A549 (cell line): ENCODE data around the gene CXCL5. TPM values are rescaled to one million over a fixed set of nuclear protein-coding genes. Genes with fewer than 3 reads are reported as not detected.
A peak's percentile ranks its signal among the peaks of the same experiment; 100 is the strongest.

Experiments
- ATAC-seq, 2 experiments: fragments of 200-7000 bp in 1 of 2; fragments of >200 bp in 1 of 2; cut with Nextera tagmentation in 1 of 2; cut with Tn5 transposase in 1 of 2; 3 replicates each; pipeline versions ENCODE4 v1.8.0 to v1.9.1; 2018 to 2020; ENCODE audit warnings: mild to moderate bottlenecking in 1 of 2, moderate library complexity in 1 of 2
- CTCF ChIA-PET: fragments of 300-600 bp; sonication (Branson Sonifier 250); formaldehyde crosslinking; extraction: SDS; loops from one replicate; lab custom pipeline; 2021; ENCODE audit warnings: antibody characterized with exemption, inconsistent platforms; lab: Yijun Ruan, JAX
- POLR2A ChIA-PET: fragments of 350-600 bp; formaldehyde crosslinking; extraction: SDS; loops from one replicate; lab custom pipeline; 2021; ENCODE audit warnings: antibody characterized with exemption, inconsistent platforms; lab: Yijun Ruan, JAX
- DNase-seq, 2 experiments: peaks; one replicate each; pipeline versions ENCODE4 v3.0.0 to v3.0.0-alpha.2; 2011 to 2016; ENCODE audit warnings: low read depth in 1 of 2, low spot score in 1 of 2
- FAIRE-seq: peaks from 2 replicates; lab custom pipeline; 2011; peaks lifted over from hg19 to GRCh38; lab: Jason Lieb, UNC
- H3K27ac ChIP-seq, 2 experiments: fragments of >200 bp; sonication (Bioruptor Twin); formaldehyde crosslinking; 3 replicates each; pipeline ENCODE4 v1.5.1; 2016 to 2017
- H3K4me1 ChIP-seq: fragments of >200 bp; sonication (Bioruptor Twin); formaldehyde crosslinking; 3 replicates; pipeline ENCODE4 v1.6.1; 2016
- H3K4me2 ChIP-seq: fragments of >200 bp; sonication (Bioruptor Twin); formaldehyde crosslinking; 3 replicates; pipeline ENCODE4 v1.6.1; 2016
- H3K4me3 ChIP-seq: fragments of >200 bp; sonication (Bioruptor Twin); formaldehyde crosslinking; 3 replicates; pipeline ENCODE4 v1.5.1; 2016
- H3K9me3 ChIP-seq: fragments of >200 bp; sonication (Bioruptor Twin); formaldehyde crosslinking; 3 replicates; pipeline ENCODE4 v1.6.1; 2016
- ATOH8 ChIP-seq: fragments of 250-450 bp; sonication (Bioruptor Pico); IDR thresholded peaks from 2 replicates; pipeline ENCODE4 v1.5.0; 2020; ENCODE audit warnings: low read depth, mild to moderate bottlenecking, moderate library complexity
- BHLHE40 ChIP-seq: IDR thresholded peaks from 2 replicates; pipeline ENCODE4 v1.6.1; 2012; ENCODE audit warnings: low read depth, low read length, inconsistent platforms
- CEBPB ChIP-seq, 2 experiments: fragments of >200 bp in 1 of 2; sonication (Bioruptor Twin) in 1 of 2; formaldehyde crosslinking in 1 of 2; IDR thresholded peaks; 2 replicates each; pipeline ENCODE4 v1.6.1; 2012 to 2016
- CTCF ChIP-seq: fragments of >200 bp; sonication (Bioruptor Twin); formaldehyde crosslinking; IDR thresholded peaks from 3 replicates; pipeline ENCODE4 v1.5.1; 2016
- ELK1 ChIP-seq: fragments of 150-350 bp; IDR thresholded peaks from 2 replicates; pipeline ENCODE4 v1.6.1; 2014; ENCODE audit warnings: low read depth, mild to moderate bottlenecking, low read length
- EP300 ChIP-seq, 2 experiments: fragments of >200 bp; sonication (Bioruptor Twin); formaldehyde crosslinking; IDR thresholded peaks; 2 replicates in 1 of 2; 3 replicates in 1 of 2; pipeline ENCODE4 v1.6.1; 2016 to 2017
- FOSL2 ChIP-seq, 2 experiments: fragments of 450-650 bp in 1 of 2; fragments of >200 bp in 1 of 2; sonication (Bioruptor Twin) in 1 of 2; formaldehyde crosslinking; IDR thresholded peaks; 2 replicates each; pipeline versions ENCODE4 v1.5.0 to v1.6.1; 2016 to 2020; ENCODE audit warnings: mild to moderate bottlenecking in 1 of 2, moderate library complexity in 1 of 2
- GATA3 ChIP-seq: IDR thresholded peaks from 2 replicates; pipeline ENCODE4 v1.6.1; 2012; ENCODE audit warnings: borderline replicate concordance
- JUNB ChIP-seq: fragments of >200 bp; sonication (Bioruptor Twin); formaldehyde crosslinking; IDR thresholded peaks from 2 replicates; pipeline ENCODE4 v1.6.1; 2016
- KDM5A ChIP-seq: fragments of 200-600 bp; sonication (generic); IDR thresholded peaks from 2 replicates; pipeline ENCODE4 v1.6.1; 2016; ENCODE audit warnings: antibody characterized with exemption, mild to moderate bottlenecking
- MAFK ChIP-seq: fragments of 450-650 bp; IDR thresholded peaks from 2 replicates; pipeline ENCODE4 v1.6.1; 2014; ENCODE audit not compliant: partially characterized antibody
- MAZ ChIP-seq: fragments of 150-350 bp; IDR thresholded peaks from 2 replicates; pipeline ENCODE4 v1.6.1; 2014; ENCODE audit warnings: antibody characterized with exemption, low read depth, low read length, borderline replicate concordance
- NR3C1 ChIP-seq: fragments of >200 bp; sonication (Bioruptor Twin); formaldehyde crosslinking; IDR thresholded peaks from 3 replicates; pipeline ENCODE4 v1.6.1; 2017
- POLR2A ChIP-seq: IDR thresholded peaks from 2 replicates; pipeline ENCODE4 v1.6.1; 2012; ENCODE audit warnings: mild to moderate bottlenecking, low read length
- POLR2AphosphoS2 ChIP-seq: conservative IDR thresholded peaks from 2 replicates; pipeline ENCODE4 v1.6.1; 2012; ENCODE audit warnings: low read length, improper control_type of control experiment, inconsistent platforms
- RARB ChIP-seq: fragments of 250-450 bp; sonication (Bioruptor Pico); IDR thresholded peaks from 2 replicates; pipeline ENCODE4 v1.8.0; 2021; ENCODE audit warnings: mild to moderate bottlenecking, moderate library complexity
- REST ChIP-seq: fragments of 200-600 bp; sonication (generic); IDR thresholded peaks from 2 replicates; pipeline ENCODE4 v1.6.1; 2016; ENCODE audit warnings: antibody characterized with exemption, mild to moderate bottlenecking, moderate library complexity
- SREBF2 ChIP-seq: fragments of 450-650 bp; IDR thresholded peaks from 2 replicates; pipeline ENCODE4 v1.6.1; 2014; ENCODE audit warnings: mild to moderate bottlenecking, moderate library complexity
- TFCP2L1 ChIP-seq: fragments of 250-450 bp; sonication (Bioruptor Pico); IDR thresholded peaks from 2 replicates; pipeline ENCODE4 v1.5.0; 2021; ENCODE audit warnings: mild to moderate bottlenecking
- ZC3H11A ChIP-seq: fragments of 450-650 bp; IDR thresholded peaks from 2 replicates; pipeline ENCODE4 v1.6.1; 2014; ENCODE audit warnings: antibody characterized with exemption, mild to moderate bottlenecking
- ZNF302 ChIP-seq: fragments of 250-450 bp; sonication (Bioruptor Pico); IDR thresholded peaks from 2 replicates; pipeline ENCODE4 v1.9.0; 2021; ENCODE audit warnings: inconsistent platforms, mild to moderate bottlenecking, moderate library complexity
- ZSCAN20 ChIP-seq: fragments of 250-450 bp; sonication (Bioruptor Pico); IDR thresholded peaks from 2 replicates; pipeline ENCODE4 v1.8.0; 2022; ENCODE audit warnings: mild to moderate bottlenecking, moderate library complexity
- WGBS: methylation state at CpG from one replicate; pipeline ENCODE4 v1.1.6; 2017; ENCODE audit errors: missing lambda C conversion rate; 5-methylcytosine and 5-hydroxymethylcytosine counted together
- polyA plus RNA-seq, 4 experiments: library from polyadenylated mRNA; depleted of rRNA in 3 of 4; stranded (reverse); fragments of >200 nt; fragmentation: RNase III in 1 of 4; extraction: RNeasy Plus Mini Kit Qiagen cat#74134 plus additional on column Dnase treatment in 1 of 4; gene quantifications; 2 replicates in 3 of 4; 3 replicates in 1 of 4; pipeline ENCODE4 v1.2.3, GENCODE V29; 2011 to 2017

Gene CXCL5
- polyA plus RNA-seq, 2 of the 4 experiments (the other 2 are of a cell fraction) = 127 to 195 TPM

- no peak overlapping the region for H3K27ac ChIP-seq
- WGBS = 88% methylated on average over 9 of the region's 9 CpGs
- H3K9me3 ChIP-seq = no peaks in the 10 kb centered on the region
- peak; percentile 56 for TF ChIP-seq MAFK
- no peak for TF ChIP-seq JUNB
- DNase-seq (no peak), FAIRE-seq (no peak), ATAC-seq (no peak)
- peaks cover 9% of the 10 kb centered on the region; the same call in 2 of the 3 replicates for H3K4me1 ChIP-seq
- CTCF ChIA-PET = interaction anchor here (0.9 kb wide), 1 partner anchor 47 kb away, joined by 3 read pairs; the partner anchor contains the start of gene CXCL3
- POLR2A ChIA-PET = no interaction called here
- H3K4me2 ChIP-seq = no peak overlapping the region
- H3K4me3 ChIP-seq = no peak overlapping the region
Measured at GRCh38 chr4:73990988-73991741, 7.3 kb downstream of the CXCL5 start.

GRCh38 chr4:73989928-73990327, 8.5 kb downstream of the CXCL5 start:
- Histone ChIP-seq H3K9me3 (no peaks in the 10 kb centered on the region), H3K4me3 (no peak overlapping the region), H3K27ac (no peak overlapping the region), H3K4me1 (peaks cover under 1% of the 10 kb centered on the region; the same call in 2 of the 3 replicates), H3K4me2 (no peak overlapping the region)
- TF ChIP-seq BHLHE40 = no peak
- no peak for TF ChIP-seq ZNF302 (CRISPR knock-in tag)
- TF ChIP-seq POLR2A = no peak
- no peak for TF ChIP-seq CEBPB (IDR thresholded peaks at IDR 0.05)
- no peak for TF ChIP-seq ELK1
- no peak for TF ChIP-seq ATOH8 (CRISPR knock-in tag)
- FAIRE-seq = no peak
- POLR2A ChIA-PET = no interaction called here
- ATAC-seq = no peak
- CTCF ChIA-PET = no interaction called here
- no peak for DNase-seq
- WGBS = 90% methylated on average over 5 of the region's 5 CpGs

GRCh38 chr4:73989031-73989430, 9.4 kb downstream of the CXCL5 start:
- 73% methylated on average over 3 of the region's 3 CpGs for WGBS
- DNase-seq (no peak), ATAC-seq (no peak), FAIRE-seq (no peak)
- no peak overlapping the region for H3K4me2 ChIP-seq
- no peak overlapping the region for H3K4me3 ChIP-seq
- ChIA-PET CTCF (interaction anchor here (1.7 kb wide), 1 partner anchor 50 kb away, joined by 4 read pairs; the partner anchor contains the start of gene CXCL3), POLR2A (no interaction called here)
- TF ChIP-seq SREBF2 (no peak), GATA3 (no peak), FOSL2 (IDR thresholded peaks at IDR 0.05) (no peak), FOSL2 (CRISPR knock-in tag; IDR thresholded peaks at IDR 0.05) (no peak)
- H3K27ac ChIP-seq = no peak overlapping the region
- no peaks in the 10 kb centered on the region for H3K4me1 ChIP-seq
- H3K9me3 ChIP-seq = no peaks in the 10 kb centered on the region

GRCh38 chr4:73988061-73988460, 10.4 kb downstream of the CXCL5 start, which contains the start of gene PPBP:
Gene PPBP (minus strand): TSS chr4:73988190. CDS start chr4:73988103, 87 bp downstream.
- no peak within 1 kb of the TSS for H3K4me2 ChIP-seq
- FAIRE-seq (no peak), ATAC-seq (no peak), DNase-seq (no peak)
- ChIA-PET POLR2A (no interaction called here), CTCF (interaction anchor here (1.7 kb wide), 1 partner anchor 51 kb away, joined by 4 read pairs; the partner anchor contains the start of gene CXCL3)
- H3K4me1 ChIP-seq = no peaks in the 10 kb centered on the region
- no peaks in the 10 kb centered on the region for H3K9me3 ChIP-seq
- WGBS = 73% methylated on average over 1 of the region's 2 CpGs
- no peak within 1 kb of the TSS for H3K4me3 ChIP-seq
- no peak within 1 kb of the TSS for H3K27ac ChIP-seq
- no peak for TF ChIP-seq REST
- TF ChIP-seq POLR2AphosphoS2 = no peak
- no peak for TF ChIP-seq RARB
- TF ChIP-seq SREBF2 = no peak
- no peak for TF ChIP-seq NR3C1
- TF ChIP-seq JUNB = no peak
- TF ChIP-seq GATA3 = no peak
- no peak for TF ChIP-seq ZC3H11A
- no peak for TF ChIP-seq CEBPB (IDR thresholded peaks at IDR 0.05)
- TF ChIP-seq CTCF = no peak
- no peak for TF ChIP-seq TFCP2L1 (CRISPR knock-in tag)
- no peak for TF ChIP-seq KDM5A
- no peak for TF ChIP-seq EP300 (IDR thresholded peaks at IDR 0.05)
- no peak for TF ChIP-seq ZSCAN20
- TF ChIP-seq MAZ = no peak
